GM12878 (cell line): ENCODE results near the gene ZNF576. TPM values are rescaled to one million over a fixed set of nuclear protein-coding genes. Genes with fewer than 3 reads are reported as not detected.

Experiments used
- ATAC-seq: fragments of 200-7000 bp; cut with Tn5 transposase; 3 replicates; pipeline ENCODE4 v1.9.1; 2020; ENCODE audit warnings: mild to moderate bottlenecking, moderate library complexity
- BruUV-seq: library from RNA; stranded (reverse); fragments of 400-500 nt; replicated peaks from 2 replicates; lab custom pipeline; 2021; lab: Mats Ljungman, UMichigan
- CTCF ChIA-PET: fragments of 300-600 bp; sonication (Branson Sonifier 250); formaldehyde crosslinking; extraction: SDS; loops from one replicate; lab custom pipeline; 2021; ENCODE audit warnings: inconsistent platforms; lab: Yijun Ruan, JAX
- POLR2A ChIA-PET: fragments of 350-600 bp; formaldehyde crosslinking; extraction: SDS; loops from one replicate; lab custom pipeline; 2021; ENCODE audit warnings: inconsistent platforms; lab: Charles Lee
- RAD21 ChIA-PET: fragments of 300-600 bp; sonication (Branson Sonifier 250); formaldehyde crosslinking; loops from one replicate; lab custom pipeline; 2023; ENCODE audit warnings: antibody characterized with exemption; ENCODE audit not compliant: unreplicated experiment; lab: Charles Lee
- SMC1A ChIA-PET: fragments of 300-600 bp; sonication (Branson Sonifier 250); formaldehyde crosslinking; loops from one replicate; lab custom pipeline; 2023; ENCODE audit not compliant: unreplicated experiment, uncharacterized antibody; lab: Charles Lee
- DNase-seq: peaks from one replicate; pipeline ENCODE4 v3.0.0-alpha.2; 2011; ENCODE audit warnings: low read depth, low spot score
- FAIRE-seq: peaks from 3 replicates; lab custom pipeline; 2011; peaks lifted over from hg19 to GRCh38; lab: Jason Lieb, UNC
- H2AFZ ChIP-seq: 2 replicates; pipeline ENCODE4 v1.6.0; 2011; ENCODE audit warnings: low read depth, low read length, control low read depth; ENCODE audit not compliant: control insufficient read depth
- H3K27ac ChIP-seq: 2 replicates; pipeline ENCODE4 v1.5.1; 2011; ENCODE audit warnings: control low read depth; ENCODE audit not compliant: control insufficient read depth, insufficient read depth
- H3K27me3 ChIP-seq, 2 experiments: replicated peaks in 1 of 2; 2 replicates each; pipeline versions ENCODE4 v1.6.0 to v1.6.1; 2011; ENCODE audit warnings: low read length in 1 of 2; ENCODE audit not compliant: control insufficient read depth in 2 of 2, insufficient read depth in 2 of 2
- H3K36me3 ChIP-seq, 2 experiments: 2 replicates each; pipeline ENCODE4 v1.5.1; 2011; ENCODE audit warnings: low read length in 1 of 2; ENCODE audit not compliant: control insufficient read depth in 2 of 2, insufficient read depth in 2 of 2
- H3K4me1 ChIP-seq: 2 replicates; pipeline ENCODE4 v1.6.1; 2011; ENCODE audit warnings: mild to moderate bottlenecking, low read length, moderate library complexity, mixed read lengths; ENCODE audit not compliant: control insufficient read depth, insufficient read depth
- H3K4me2 ChIP-seq: 2 replicates; pipeline ENCODE4 v1.6.0; 2011; ENCODE audit warnings: control low read depth; ENCODE audit not compliant: control insufficient read depth, insufficient read depth
- H3K4me3 ChIP-seq: fragments of 200-600 bp; sonication (generic); 2 replicates; pipeline ENCODE4 v1.5.1; 2016
- H3K79me2 ChIP-seq: 2 replicates; pipeline ENCODE4 v1.6.0; 2011; ENCODE audit warnings: low read length; ENCODE audit not compliant: control insufficient read depth, insufficient read depth
- H3K9ac ChIP-seq: 2 replicates; pipeline ENCODE4 v1.8.0; 2011; ENCODE audit warnings: low read length, control low read depth, mixed read lengths; ENCODE audit not compliant: control insufficient read depth, insufficient read depth
- H3K9me3 ChIP-seq: replicated peaks from 3 replicates; pipeline ENCODE4 v1.5.1; 2011; ENCODE audit warnings: mild to moderate bottlenecking, low read length; ENCODE audit not compliant: control insufficient read depth, insufficient read depth
- H4K20me1 ChIP-seq: 2 replicates; pipeline ENCODE4 v1.6.0; 2011; ENCODE audit not compliant: control insufficient read depth, insufficient read depth
- BACH1 ChIP-seq: fragments of 450-650 bp; IDR thresholded peaks from 2 replicates; pipeline ENCODE4 v1.6.1; 2017; ENCODE audit warnings: mild to moderate bottlenecking, borderline replicate concordance
- CEBPB ChIP-seq, 2 experiments: fragments of 150-350 bp in 1 of 2; IDR thresholded peaks; 2 replicates each; pipeline ENCODE4 v1.6.1; 2012 to 2014; ENCODE audit warnings: low read depth in 2 of 2, low read length in 2 of 2, borderline replicate concordance in 1 of 2, inconsistent platforms in 1 of 2
- DPF2 ChIP-seq: fragments of 450-650 bp; IDR thresholded peaks from 2 replicates; pipeline ENCODE4 v1.6.1; 2017; ENCODE audit warnings: mild to moderate bottlenecking
- IKZF2 ChIP-seq, 2 experiments: fragments of 450-650 bp; IDR thresholded peaks; 2 replicates each; pipeline ENCODE4 v1.6.1; 2017; ENCODE audit warnings: mild to moderate bottlenecking in 2 of 2, moderate library complexity in 2 of 2
- RBBP5 ChIP-seq: fragments of 200-600 bp; sonication (generic); conservative IDR thresholded peaks from 2 replicates; pipeline ENCODE4 v1.6.1; 2016
- RELB ChIP-seq: fragments of 450-650 bp; IDR thresholded peaks from 2 replicates; pipeline ENCODE4 v1.6.1; 2017; ENCODE audit warnings: low read depth, mild to moderate bottlenecking, moderate library complexity
- SMARCA5 ChIP-seq: fragments of 450-650 bp; IDR thresholded peaks from 2 replicates; pipeline ENCODE4 v1.6.1; 2017; ENCODE audit warnings: mild to moderate bottlenecking
- TARDBP ChIP-seq: IDR thresholded peaks from 2 replicates; pipeline ENCODE4 v1.6.1; 2016; ENCODE audit warnings: borderline replicate concordance
- YY1 ChIP-seq: IDR thresholded peaks from 2 replicates; pipeline ENCODE4 v1.6.1; 2011; ENCODE audit warnings: low read depth, mild to moderate bottlenecking, low read length
- WGBS: methylation state at CpG from one replicate; pipeline ENCODE4 v1.1.6; 2016; ENCODE audit warnings: low lambda C conversion rate; ENCODE audit not compliant: insufficient replicate concordance, insufficient coverage; ENCODE audit errors: missing lambda C conversion rate; 5-methylcytosine and 5-hydroxymethylcytosine counted together
- in situ Hi-C: fragments of 300-500 bp; cut with MboI; formaldehyde crosslinking; loops from 9 replicates; pipeline ENCODE4 v1.14.3; 2018; ENCODE audit warnings: mixed read lengths
- intact Hi-C: fragments of 100-400 bp; cut with micrococcal nuclease; formaldehyde crosslinking; loops from one replicate; pipeline ENCODE4 v1.14.2; 2022; ENCODE audit not compliant: unreplicated experiment
- polyA plus RNA-seq, 11 experiments: library from polyadenylated mRNA; depleted of rRNA in 4 of 11; unstranded in 6 of 11; stranded (reverse) in 5 of 11; fragments of >200 nt; fragmentation: Nextera tagmentation in 4 of 11; fragmentation: Illumina TruSeq in 1 of 11; extraction: Ambion mirVana in 4 of 11; extraction: Trizol in 1 of 11; gene quantifications; 1 replicate in 1 of 11; 2 replicates in 10 of 11; pipeline versions ENCODE4 v1.2.1 to v1.2.3, GENCODE V29; 2011 to 2016; ENCODE audit warnings: inconsistent platforms in 2 of 11, missing spikeins in 2 of 11, low read depth in 1 of 11
- total RNA-seq, 4 experiments: library from RNA; depleted of rRNA in 3 of 4; stranded (reverse); fragments of >200 nt in 3 of 4; fragmentation: Illumina TruSeq in 1 of 4; extraction: Trizol in 1 of 4; gene quantifications; 2 replicates each; pipeline versions ENCODE4 v1.2.1 to v1.2.3, GENCODE V29; 2013 to 2021
- TF ChIP-seq, protein P1 (sequence below): fragments of 450-650 bp; IDR thresholded peaks from 2 replicates; pipeline ENCODE4 v1.6.1; 2017; ENCODE audit warnings: antibody characterized with exemption, mild to moderate bottlenecking, moderate library complexity
- TF ChIP-seq, protein P2 (sequence below): fragments of 450-650 bp; formaldehyde crosslinking; IDR thresholded peaks from 2 replicates; pipeline ENCODE4 v1.4.0; 2022; ENCODE audit warnings: mild to moderate bottlenecking, moderate library complexity

Gene ZNF576
- total and polyA plus RNA-seq, 10 of the 15 experiments (the other 5 are each of a cell fraction or from before 2014, with no cell fraction given): 7.4 to 29.8 (median 14.3) TPM

DNA sequence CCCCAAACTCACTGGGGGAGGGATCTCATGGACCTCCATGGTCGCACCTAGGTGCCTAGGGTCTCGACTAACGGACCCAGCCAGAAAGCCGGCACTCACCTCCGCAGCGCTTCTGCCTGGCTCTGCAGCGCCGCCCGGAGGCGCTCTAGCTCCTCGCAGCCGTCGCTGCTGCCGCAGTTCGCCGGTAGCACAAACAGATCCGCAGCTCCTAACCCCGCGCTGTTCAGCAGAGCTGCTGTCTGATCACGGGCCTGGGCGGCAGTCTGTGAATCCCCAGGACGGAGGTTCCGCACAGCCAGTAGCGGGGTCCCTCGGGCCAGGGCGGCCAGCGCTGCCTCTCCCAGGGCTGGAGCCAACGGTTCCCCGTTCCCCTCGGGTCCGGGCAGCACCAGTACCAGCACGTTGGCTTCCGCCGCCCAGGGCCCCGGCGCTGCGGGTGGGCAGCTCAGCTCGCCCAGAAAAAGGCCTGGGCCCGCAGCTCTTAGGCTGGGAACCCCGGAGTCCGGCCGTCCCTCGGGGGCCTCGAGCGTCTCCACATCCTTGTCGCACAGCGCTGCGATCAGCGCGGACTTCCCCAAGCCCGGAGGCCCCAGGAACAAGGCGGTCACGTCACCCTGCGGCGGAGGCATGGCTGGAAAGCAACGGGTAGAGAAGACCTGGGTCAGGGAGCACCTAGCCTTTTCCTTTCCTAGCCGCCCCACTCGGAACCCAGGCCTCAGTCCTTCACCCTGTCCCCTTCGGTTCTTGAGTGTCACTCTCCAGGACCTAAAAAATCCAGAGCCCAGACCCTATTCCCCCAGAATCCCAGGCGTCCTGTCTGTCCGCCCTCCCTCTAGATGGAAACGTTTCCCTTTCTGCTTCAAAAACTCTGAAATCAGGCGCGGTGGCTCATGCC, 1.4 kb upstream of the ZNF576 start:
- Histone ChIP-seq H3K4me2 (peak overlapping the region; percentile 91), H3K27me3 (no peaks in the 10 kb centered on the region), H3K4me1 (peaks cover 7% of the 10 kb centered on the region; the same call in 1 of the 2 replicates), H2AFZ (peak overlapping the region; percentile 20), H4K20me1 (no peaks in the 10 kb centered on the region), H3K9me3 (no peaks in the 10 kb centered on the region), H3K79me2 (peaks cover 37% of the 10 kb centered on the region), H3K27ac (peak overlapping the region; percentile 85), H3K9ac (peak overlapping the region; percentile 91), H3K4me3 (peak overlapping the region; percentile 93), H3K36me3 (peaks cover 9 to 12% of the 10 kb centered on the region in 2 experiments; a peak in 3 of 4 replicates)
- in situ Hi-C loops (no loop called here), intact Hi-C loops (loop anchor here (1.0 to 2.0 kb wide), 3 partner anchors 40 to 186 kb away; partner anchors contain the start of gene KCNN4)
- ChIA-PET POLR2A (interaction anchor here (0.9 to 3.7 kb wide), 7 partner anchors 18 to 184 kb away, joined by 3 to 22 read pairs (median 4); partner anchors contain the start of genes PINLYP, XRCC1 and ZNF575), SMC1A (interaction anchor here (0.8 to 5.4 kb wide), 22 partner anchors 12 to 215 kb away, joined by 3 to 59 read pairs (median 5); partner anchors contain the start of genes PHLDB3, PINLYP and XRCC1), RAD21 (interaction anchor here (0.7 to 4.8 kb wide), 23 partner anchors 11 to 215 kb away, joined by 3 to 92 read pairs (median 8); partner anchors contain the start of genes ETHE1, PINLYP, XRCC1 and ZNF575), CTCF (interaction anchor here (0.5 to 6.6 kb wide), 39 partner anchors 9 to 613 kb away, joined by 3 to 169 read pairs (median 5); partner anchors contain the start of genes ETHE1, PINLYP, SMG9 and XRCC1)
- DNase-seq (no peak), FAIRE-seq (peak; percentile 35), ATAC-seq (peak; percentile 72)
- WGBS: under 1% methylated on average over 64 of the region's 64 CpGs
- no TSS peak for BruUV-seq
- TF ChIP-seq, protein P1, sequence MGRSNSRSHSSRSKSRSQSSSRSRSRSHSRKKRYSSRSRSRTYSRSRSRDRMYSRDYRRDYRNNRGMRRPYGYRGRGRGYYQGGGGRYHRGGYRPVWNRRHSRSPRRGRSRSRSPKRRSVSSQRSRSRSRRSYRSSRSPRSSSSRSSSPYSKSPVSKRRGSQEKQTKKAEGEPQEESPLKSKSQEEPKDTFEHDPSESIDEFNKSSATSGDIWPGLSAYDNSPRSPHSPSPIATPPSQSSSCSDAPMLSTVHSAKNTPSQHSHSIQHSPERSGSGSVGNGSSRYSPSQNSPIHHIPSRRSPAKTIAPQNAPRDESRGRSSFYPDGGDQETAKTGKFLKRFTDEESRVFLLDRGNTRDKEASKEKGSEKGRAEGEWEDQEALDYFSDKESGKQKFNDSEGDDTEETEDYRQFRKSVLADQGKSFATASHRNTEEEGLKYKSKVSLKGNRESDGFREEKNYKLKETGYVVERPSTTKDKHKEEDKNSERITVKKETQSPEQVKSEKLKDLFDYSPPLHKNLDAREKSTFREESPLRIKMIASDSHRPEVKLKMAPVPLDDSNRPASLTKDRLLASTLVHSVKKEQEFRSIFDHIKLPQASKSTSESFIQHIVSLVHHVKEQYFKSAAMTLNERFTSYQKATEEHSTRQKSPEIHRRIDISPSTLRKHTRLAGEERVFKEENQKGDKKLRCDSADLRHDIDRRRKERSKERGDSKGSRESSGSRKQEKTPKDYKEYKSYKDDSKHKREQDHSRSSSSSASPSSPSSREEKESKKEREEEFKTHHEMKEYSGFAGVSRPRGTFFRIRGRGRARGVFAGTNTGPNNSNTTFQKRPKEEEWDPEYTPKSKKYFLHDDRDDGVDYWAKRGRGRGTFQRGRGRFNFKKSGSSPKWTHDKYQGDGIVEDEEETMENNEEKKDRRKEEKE: no peak
- TF ChIP-seq, protein P2, sequence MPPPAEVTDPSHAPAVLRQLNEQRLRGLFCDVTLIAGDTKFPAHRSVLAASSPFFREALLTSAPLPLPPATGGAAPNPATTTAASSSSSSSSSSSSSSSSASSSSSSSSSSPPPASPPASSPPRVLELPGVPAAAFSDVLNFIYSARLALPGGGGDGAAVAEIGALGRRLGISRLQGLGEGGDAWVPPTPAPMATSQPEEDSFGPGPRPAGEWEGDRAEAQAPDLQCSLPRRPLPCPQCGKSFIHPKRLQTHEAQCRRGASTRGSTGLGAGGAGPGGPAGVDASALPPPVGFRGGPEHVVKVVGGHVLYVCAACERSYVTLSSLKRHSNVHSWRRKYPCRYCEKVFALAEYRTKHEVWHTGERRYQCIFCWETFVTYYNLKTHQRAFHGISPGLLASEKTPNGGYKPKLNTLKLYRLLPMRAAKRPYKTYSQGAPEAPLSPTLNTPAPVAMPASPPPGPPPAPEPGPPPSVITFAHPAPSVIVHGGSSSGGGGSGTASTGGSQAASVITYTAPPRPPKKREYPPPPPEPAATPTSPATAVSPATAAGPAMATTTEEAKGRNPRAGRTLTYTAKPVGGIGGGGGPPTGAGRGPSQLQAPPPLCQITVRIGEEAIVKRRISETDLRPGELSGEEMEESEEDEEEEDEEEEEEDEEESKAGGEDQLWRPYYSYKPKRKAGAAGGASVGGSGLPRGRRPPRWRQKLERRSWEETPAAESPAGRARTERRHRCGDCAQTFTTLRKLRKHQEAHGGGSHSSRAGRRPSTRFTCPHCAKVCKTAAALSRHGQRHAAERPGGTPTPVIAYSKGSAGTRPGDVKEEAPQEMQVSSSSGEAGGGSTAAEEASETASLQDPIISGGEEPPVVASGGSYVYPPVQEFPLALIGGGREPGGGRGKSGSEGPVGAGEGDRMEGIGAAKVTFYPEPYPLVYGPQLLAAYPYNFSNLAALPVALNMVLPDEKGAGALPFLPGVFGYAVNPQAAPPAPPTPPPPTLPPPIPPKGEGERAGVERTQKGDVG (CRISPR knock-in tag): no peak
- peak; percentile 70; the same call in 1 of the 2 replicates for TF ChIP-seq YY1
- 0 out of 2 replicates have a peak, but pooled peaks have one; percentile 28 for TF ChIP-seq TARDBP
- TF ChIP-seq IKZF2 (IDR thresholded peaks at IDR 0.05): 0 out of 4 replicates have a peak, but pooled peaks of 1 of the 2 experiments have one; percentile 6
- TF ChIP-seq CEBPB (IDR thresholded peaks at IDR 0.05; ENCODE audit: borderline replicate concordance in 1 of 2, low read depth in 2 of 2, low read length in 2 of 2): no peak
- no peak for TF ChIP-seq BACH1
- no peak for TF ChIP-seq RBBP5
- 0 out of 2 replicates have a peak, but pooled peaks have one; percentile 42 for TF ChIP-seq RELB
- TF ChIP-seq SMARCA5: peak; percentile 93
- peak; percentile 65; the same call in 1 of the 2 replicates for TF ChIP-seq DPF2
